Heart left ventricle (tissue), 16 donors: ENCODE measurements around the gene SUB1. TPM values are rescaled to one million over a fixed set of nuclear protein-coding genes. Genes with fewer than 3 reads are reported as not detected.
"Not testable (repeated sequence)": the region's sequence is repeated elsewhere in the genome, so short reads cannot be mapped to it uniquely, and the experiment has no call there.

Experiments used
- ATAC-seq, 4 donors: fragments of 200-7000 bp; cut with Tn5 transposase; one replicate each; pipeline ENCODE4 v1.9.1; 2020 to 2022; ENCODE audit warnings: moderate library complexity in 4 of 4, mild to moderate bottlenecking in 3 of 4, moderate number of reproducible peaks in 1 of 4
- DNase-seq, 5 donors: peaks; one replicate each; pipeline ENCODE4 v3.0.0-alpha.2; 2020
- H3K27ac ChIP-seq, 12 donors: fragments of 200-600 bp; sonication (generic) in 4 of 12; one replicate each; pipeline versions ENCODE4 v1.5.0 to v1.8.0; 2016 to 2022; ENCODE audit warnings: mild to moderate bottlenecking in 2 of 12
- H3K27me3 ChIP-seq, 9 donors: fragments of 200-600 bp; sonication (generic) in 2 of 9; one replicate each; pipeline versions ENCODE4 v1.5.1 to v1.8.0; 2016 to 2022; ENCODE audit warnings: mild to moderate bottlenecking in 3 of 9
- H3K36me3 ChIP-seq, 9 donors: fragments of 200-600 bp; sonication (generic) in 2 of 9; one replicate each; pipeline versions ENCODE4 v1.5.0 to v1.8.0; 2018 to 2022; ENCODE audit warnings: mild to moderate bottlenecking in 2 of 9
- H3K4me1 ChIP-seq, 12 donors: fragments of 200-600 bp; sonication (generic) in 4 of 12; one replicate each; pipeline versions ENCODE4 v1.5.0 to v1.8.0; 2016 to 2022; ENCODE audit warnings: mild to moderate bottlenecking in 3 of 12
- H3K4me3 ChIP-seq, 12 donors: fragments of 200-600 bp; sonication (generic) in 4 of 12; one replicate each; pipeline versions ENCODE4 v1.5.0 to v1.8.0; 2017 to 2022; ENCODE audit warnings: mild to moderate bottlenecking in 9 of 12, moderate library complexity in 4 of 12
- H3K9me3 ChIP-seq, 12 donors: fragments of 200-600 bp; sonication (generic) in 4 of 12; one replicate each; pipeline versions ENCODE4 v1.5.0 to v1.8.0; 2016 to 2022; ENCODE audit warnings: mild to moderate bottlenecking in 1 of 12
- POLR2A ChIP-seq, 2 donors: fragments of 450-650 bp; IDR thresholded peaks; one replicate each; pipeline ENCODE4 v1.6.1; 2017; ENCODE audit warnings: antibody characterized with exemption in 2 of 2, mild to moderate bottlenecking in 2 of 2, moderate library complexity in 2 of 2
- WGBS, 4 donors: extraction: QIAGEN DNeasy Blood & Tissue Kit in 2 of 4; methylation state at CpG; one replicate each; pipeline versions ENCODE4 v1.1.5 to v1.1.7; 2013 to 2018; 5-methylcytosine and 5-hydroxymethylcytosine counted together
- intact Hi-C, 10 donors: fragments of 100-400 bp; cut with DNase I; formaldehyde crosslinking; loops; one replicate each; pipeline versions ENCODE4 v1.11.1 to v1.14.2; 2022
- polyA plus RNA-seq, 2 donors: library from polyadenylated mRNA; stranded (reverse); fragments of 200-250 nt; gene quantifications; one replicate each; pipeline ENCODE4 v1.2.3, GENCODE V29; 2013
- total RNA-seq, 9 donors: library from RNA; depleted of rRNA in 2 of 9; stranded (reverse); fragments of >200 nt in 2 of 9; fragmentation: NEBNext Ultra II Directional in 3 of 9; extraction: Animal tissue kit (Norgen Biotek cat#: 25700) in 3 of 9; gene quantifications; one replicate each; pipeline versions ENCODE4 v1.1.0 to v1.2.4, GENCODE V29; 2016 to 2023
- TF ChIP-seq, protein P1 (sequence below), 12 donors: fragments of 200-600 bp; sonication (generic) in 4 of 12; IDR thresholded peaks; one replicate each; pipeline versions ENCODE4 v1.5.0 to v1.8.0; 2018 to 2022; ENCODE audit warnings: antibody characterized with exemption in 12 of 12, mild to moderate bottlenecking in 5 of 12
- donor health status: ischemic (EF 13 %, LVEDD 7.1; RV severe dilation, severe dysfunction).
- donor health status: healthy with polysubstance abuse.
- donor health status: DM: no; HTN: yes; CAD: no.
- donor health status: DM: no; HTN: no; CAD: no.
- donor health status: ischemic (EF 25% LVEDD 6.9; RV normal size, moderate dysfunction).
- donor health status: ischemic (EF 25% LVEDD 5.7; RV mildly dilated, moderate dysfunction).
- donor health status: healthy.
- donor health status: DM: yes; HTN: yes; CAD: no.
- donor health status: ischemic (EF 35%, LVEDD 5.7; RV mildly dilated, moderate dysfunction).
- donor health status: nonischemic (EF 11% LVEDD 7.7; RV severe dilation, severe dysfunction).
- donor health status: DM: yes; HTN: yes; CAD: no.
- donor health status: PGD.
- donor health status: ischemic (EF 29% LVEDD 5.4; RV normal size, mild dysfunction).
- donor health status: nonischemic (EF 23%, LVEDD 6.1; RV moderate dilation, normal function).

SUB1 gene
- total and polyA plus RNA-seq, 11 donors, result 118 to 244 (median 187) TPM

DNA sequence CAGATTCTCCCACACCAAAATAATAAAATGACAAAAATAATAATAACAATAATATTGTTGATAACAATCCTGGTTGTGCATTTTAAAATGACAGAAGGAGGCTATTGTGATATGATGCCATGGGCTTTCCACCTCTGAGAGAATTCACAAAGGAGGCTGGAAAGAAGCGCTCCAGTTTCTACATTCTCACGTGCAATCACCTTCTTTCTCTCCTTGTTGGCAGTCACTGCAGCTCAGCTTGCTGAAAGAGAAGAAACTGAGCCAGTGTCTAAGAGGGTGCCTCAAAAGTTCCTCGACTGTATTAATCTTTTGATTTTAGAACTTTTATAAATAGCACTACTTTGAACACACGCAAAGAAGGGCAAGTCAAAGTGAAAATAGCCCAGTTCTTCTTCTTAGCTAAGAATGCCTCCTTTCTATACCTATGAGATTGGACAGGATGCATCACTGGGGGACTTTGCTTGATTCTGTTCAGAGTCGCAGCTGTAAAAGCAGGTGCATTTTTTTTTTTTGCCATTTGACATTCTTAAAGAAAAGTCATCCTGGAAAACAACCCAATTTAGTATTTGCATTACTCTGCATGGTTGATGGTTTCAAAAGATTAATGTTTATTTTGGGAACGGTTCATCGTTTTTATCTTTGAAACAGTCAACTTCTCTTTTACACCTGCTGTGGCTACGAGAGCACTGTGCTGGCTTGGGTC is 12.4 kb upstream of the SUB1 start:
- H3K27ac ChIP-seq, result no peak overlapping the region
- no peak for ATAC-seq
- TF ChIP-seq, protein P1, sequence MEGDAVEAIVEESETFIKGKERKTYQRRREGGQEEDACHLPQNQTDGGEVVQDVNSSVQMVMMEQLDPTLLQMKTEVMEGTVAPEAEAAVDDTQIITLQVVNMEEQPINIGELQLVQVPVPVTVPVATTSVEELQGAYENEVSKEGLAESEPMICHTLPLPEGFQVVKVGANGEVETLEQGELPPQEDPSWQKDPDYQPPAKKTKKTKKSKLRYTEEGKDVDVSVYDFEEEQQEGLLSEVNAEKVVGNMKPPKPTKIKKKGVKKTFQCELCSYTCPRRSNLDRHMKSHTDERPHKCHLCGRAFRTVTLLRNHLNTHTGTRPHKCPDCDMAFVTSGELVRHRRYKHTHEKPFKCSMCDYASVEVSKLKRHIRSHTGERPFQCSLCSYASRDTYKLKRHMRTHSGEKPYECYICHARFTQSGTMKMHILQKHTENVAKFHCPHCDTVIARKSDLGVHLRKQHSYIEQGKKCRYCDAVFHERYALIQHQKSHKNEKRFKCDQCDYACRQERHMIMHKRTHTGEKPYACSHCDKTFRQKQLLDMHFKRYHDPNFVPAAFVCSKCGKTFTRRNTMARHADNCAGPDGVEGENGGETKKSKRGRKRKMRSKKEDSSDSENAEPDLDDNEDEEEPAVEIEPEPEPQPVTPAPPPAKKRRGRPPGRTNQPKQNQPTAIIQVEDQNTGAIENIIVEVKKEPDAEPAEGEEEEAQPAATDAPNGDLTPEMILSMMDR (IDR thresholded peaks at IDR 0.05), result no peak
- no peak for TF ChIP-seq POLR2A (IDR thresholded peaks at IDR 0.05)
- H3K4me3 ChIP-seq, result no peak overlapping the region
- H3K9me3 ChIP-seq, result no peaks in the 10 kb centered on the region
- no peaks in the 10 kb centered on the region for H3K4me1 ChIP-seq
- H3K27me3 ChIP-seq, result no peaks in the 10 kb centered on the region
- no peaks in the 10 kb centered on the region for H3K36me3 ChIP-seq
- 69 to 73% (median 70%) methylated on average over 8 of the region's 8 CpGs for WGBS, 4 donors
- intact Hi-C loops, result no loop called here
- no peak for DNase-seq

DNA sequence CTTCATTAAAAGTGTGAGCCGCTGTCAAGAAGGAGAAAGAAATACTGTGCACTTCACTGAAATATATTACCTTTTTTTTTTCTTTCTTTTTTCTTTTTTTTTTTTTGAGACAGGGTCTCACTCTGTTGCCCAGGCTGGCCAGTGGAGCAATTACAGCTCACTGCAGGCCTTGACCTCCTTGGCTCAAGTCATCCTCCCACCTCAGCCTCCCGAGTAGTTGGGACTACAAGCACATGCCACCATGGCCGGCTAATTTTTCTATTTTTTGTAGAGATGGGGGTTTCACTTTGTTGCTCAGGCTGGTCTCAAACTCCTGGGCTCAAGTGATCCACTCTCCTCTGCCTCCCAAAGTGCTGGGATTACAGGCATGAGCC is 11.9 kb upstream of the SUB1 start:
- H3K4me1 ChIP-seq, intact Hi-C loops, H3K4me3 ChIP-seq, H3K36me3 ChIP-seq, H3K27me3 ChIP-seq, H3K9me3 ChIP-seq, ATAC-seq, H3K27ac ChIP-seq, DNase-seq: not testable (repeated sequence)
- WGBS, 4 donors, result 89 to 92% (median 91%) methylated on average over 3 of the region's 3 CpGs

DNA sequence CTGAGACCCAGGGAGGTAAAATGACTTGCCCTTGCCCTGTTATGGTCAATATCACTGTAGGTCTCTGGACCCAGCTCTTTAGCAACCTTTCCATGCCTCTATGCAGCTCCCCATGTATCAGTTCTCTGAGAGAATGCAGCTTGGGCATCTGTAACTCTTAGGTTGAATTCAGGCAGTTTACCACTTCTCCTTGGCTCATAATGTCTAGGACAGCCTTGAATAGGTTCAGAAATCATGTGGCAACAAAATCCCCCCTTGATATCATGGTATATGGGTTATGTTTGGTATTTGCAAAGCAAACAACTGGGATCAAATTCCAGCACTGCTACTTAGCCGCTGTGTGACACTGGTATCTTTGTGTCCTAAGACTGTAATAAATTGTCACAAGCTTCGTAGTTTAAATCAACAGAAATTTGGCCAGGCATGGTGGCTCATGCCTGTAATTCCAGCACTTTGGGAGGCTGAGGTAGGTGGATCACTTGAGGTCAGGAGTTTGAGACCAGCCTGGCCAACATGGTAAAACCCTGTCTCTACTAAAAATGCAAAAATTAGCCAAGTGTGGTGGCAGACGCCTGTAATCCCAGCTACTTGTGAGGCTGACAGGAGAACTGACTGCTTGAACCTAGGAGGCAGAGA is 10.7 kb upstream of the SUB1 start:
- Histone ChIP-seq H3K4me1 (peaks cover 0 to 7% (median 0%) of the 10 kb centered on the region in 12 donors), H3K4me3 (no peak overlapping the region), H3K36me3 (no peaks in the 10 kb centered on the region), H3K9me3 (no peaks in the 10 kb centered on the region), H3K27ac (no peak overlapping the region), H3K27me3 (no peaks in the 10 kb centered on the region)
- DNase-seq (no peak), ATAC-seq (no peak)
- intact Hi-C loops, result no loop called here
- TF ChIP-seq, protein P1 (IDR thresholded peaks at IDR 0.05), result no peak
- TF ChIP-seq POLR2A (IDR thresholded peaks at IDR 0.05), result no peak
- 82 to 91% (median 88%) methylated on average over 3 of the region's 3 CpGs for WGBS, 4 donors

DNA sequence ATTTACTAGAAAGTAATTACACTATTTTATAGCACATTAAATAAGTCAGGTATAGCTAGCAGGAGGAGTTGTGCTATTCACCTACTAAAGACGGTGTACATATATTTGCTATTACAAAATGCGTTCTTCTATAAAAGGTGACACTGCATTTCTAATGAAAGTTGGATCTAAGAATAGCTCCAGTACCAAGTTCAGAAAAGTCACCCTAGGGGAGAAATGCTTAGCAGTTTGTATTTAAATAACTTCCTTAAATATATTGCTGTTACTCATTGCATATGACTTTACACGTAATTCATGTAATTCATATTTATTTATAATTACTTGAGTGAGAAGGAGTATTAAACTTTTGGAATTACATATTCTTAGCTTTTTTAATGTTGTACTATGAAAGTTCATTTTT is 7.0 kb upstream of the SUB1 start:
- WGBS, 4 donors, result 69 to 88% (median 76%) methylated on average over 3 of the region's 3 CpGs
- TF ChIP-seq, protein P1 (IDR thresholded peaks at IDR 0.05), result no peak
- TF ChIP-seq POLR2A (IDR thresholded peaks at IDR 0.05), result no peak
- intact Hi-C loops, result no loop called here

More for the DNA sequence above, 7.0 kb upstream of the SUB1 start:
- DNase-seq (no peak), ATAC-seq (no peak)
- Histone ChIP-seq H3K9me3 (no peaks in the 10 kb centered on the region), H3K27ac (no peak overlapping the region), H3K27me3 (no peaks in the 10 kb centered on the region), H3K4me3 (no peak overlapping the region), H3K36me3 (no peaks in the 10 kb centered on the region), H3K4me1 (peaks cover 0 to 32% (median 0%) of the 10 kb centered on the region in 12 donors)
